Thymus (tissue), 11 donors: ENCODE data around the gene MYMX. TPM values are rescaled to one million over a fixed set of nuclear protein-coding genes. Genes with fewer than 3 reads are reported as not detected.
"Not testable (repeated sequence)": the region's sequence is repeated elsewhere in the genome, so short reads cannot be mapped to it uniquely, and the experiment has no call there.

ENCODE experiments used
- DNase-seq, 9 donors: peaks; one replicate each; pipeline ENCODE4 v3.0.0-alpha.2; 2013; ENCODE audit warnings: low spot score in 9 of 9, low read depth in 6 of 9, missing footprints in 1 of 9
- H3K27ac ChIP-seq, 2 donors: one replicate each; pipeline ENCODE4 v1.5.1; 2013; ENCODE audit warnings: control low read depth in 1 of 2, low read depth in 1 of 2, low read length in 1 of 2, mild to moderate bottlenecking in 1 of 2, moderate library complexity in 1 of 2
- H3K27me3 ChIP-seq, 2 donors: one replicate each; pipeline ENCODE4 v1.5.1; 2013; ENCODE audit warnings: low read length in 1 of 2; ENCODE audit not compliant: control insufficient read depth in 2 of 2, insufficient read depth in 1 of 2
- H3K36me3 ChIP-seq, 2 donors: one replicate each; pipeline ENCODE4 v1.5.1; 2013; ENCODE audit warnings: low read length in 1 of 2, mild to moderate bottlenecking in 1 of 2, moderate library complexity in 1 of 2; ENCODE audit not compliant: control insufficient read depth in 2 of 2, insufficient read depth in 2 of 2
- H3K4me1 ChIP-seq, 2 donors: one replicate each; pipeline ENCODE4 v1.5.1; 2013; ENCODE audit warnings: low read length in 2 of 2; ENCODE audit not compliant: control insufficient read depth in 2 of 2, insufficient read depth in 2 of 2
- H3K4me3 ChIP-seq, 2 donors: one replicate each; pipeline ENCODE4 v1.5.1; 2013; ENCODE audit warnings: low read length in 2 of 2, control low read depth in 1 of 2, mild to moderate bottlenecking in 1 of 2
- H3K9me3 ChIP-seq, 2 donors: one replicate each; pipeline ENCODE4 v1.5.1; 2013; ENCODE audit warnings: low read length in 1 of 2, mild to moderate bottlenecking in 1 of 2; ENCODE audit not compliant: control insufficient read depth in 2 of 2, insufficient read depth in 1 of 2
- WGBS: extraction: QIAGEN DNeasy Blood & Tissue Kit; methylation state at CpG from one replicate; pipeline ENCODE4 v1.1.7; 2013; 5-methylcytosine and 5-hydroxymethylcytosine counted together
- polyA plus RNA-seq: library from polyadenylated mRNA; stranded (reverse); fragments of 200-250 nt; gene quantifications from one replicate; pipeline ENCODE4 v1.2.3, GENCODE V29; 2013
- total RNA-seq: library from RNA; stranded (reverse); fragments of 120-200 nt; gene quantifications from one replicate; pipeline ENCODE4 v1.2.4, GENCODE V29; 2013
- donor health status: healthy.

Gene MYMX
- total and polyA plus RNA-seq, 2 donors, result 0.80 to 1.7 TPM

DNA sequence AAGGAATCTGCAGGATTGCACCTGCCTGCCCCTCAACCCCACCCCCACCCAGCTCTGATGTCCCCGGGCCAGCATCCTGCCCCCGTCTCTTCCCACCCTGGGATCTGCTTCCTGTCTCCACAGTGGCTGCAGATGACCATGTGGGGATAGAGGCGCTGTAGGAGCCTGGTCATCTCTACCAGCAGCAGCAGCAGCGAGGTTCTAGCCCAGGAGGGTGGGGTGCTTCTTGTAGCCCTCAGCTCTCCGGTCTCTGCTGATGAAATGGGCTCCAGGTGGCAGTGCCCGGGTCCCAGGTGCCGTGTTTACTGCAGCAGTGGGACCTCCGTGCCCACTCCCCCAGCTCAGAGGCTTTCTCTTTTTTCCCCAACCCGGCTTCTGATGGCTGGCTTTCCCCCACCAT lies 32.9 kb upstream of the MYMX start:
- Histone ChIP-seq H3K27ac (no peak overlapping the region), H3K4me1 (peaks cover 2 to 13% of the 10 kb centered on the region in 2 donors), H3K36me3 (no peaks in the 10 kb centered on the region), H3K27me3 (no peaks in the 10 kb centered on the region), H3K9me3 (no peaks in the 10 kb centered on the region), H3K4me3 (no peak overlapping the region)
- WGBS, result 91% methylated on average over 9 of the region's 9 CpGs
- DNase-seq, result no peak

DNA sequence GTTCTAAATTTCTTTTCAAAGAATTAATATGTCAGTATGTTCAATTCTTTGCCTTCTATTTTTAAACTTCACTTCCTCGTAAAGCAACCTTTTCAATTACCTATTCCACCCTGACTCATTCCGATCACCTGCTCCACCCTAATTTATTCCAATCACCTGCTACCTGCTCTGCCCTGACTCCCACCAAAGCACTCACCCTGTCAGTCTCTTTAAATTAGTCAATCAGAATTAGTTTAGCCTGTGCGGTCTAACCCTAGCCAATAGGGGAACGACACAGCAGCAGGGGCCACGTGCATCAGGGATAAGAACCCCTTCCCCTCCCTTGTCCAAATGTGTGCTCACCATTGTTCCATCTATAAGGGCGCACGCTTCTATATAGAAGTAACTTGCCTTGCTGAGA lies 31.4 kb upstream of the MYMX start:
- H3K4me3 ChIP-seq, H3K9me3 ChIP-seq, H3K27ac ChIP-seq, H3K27me3 ChIP-seq, H3K36me3 ChIP-seq, DNase-seq: not testable (repeated sequence)
- H3K4me1 ChIP-seq, result peaks cover 2 to 18% of the 10 kb centered on the region in 2 donors
- 95% methylated on average over 7 of the region's 7 CpGs for WGBS

DNA sequence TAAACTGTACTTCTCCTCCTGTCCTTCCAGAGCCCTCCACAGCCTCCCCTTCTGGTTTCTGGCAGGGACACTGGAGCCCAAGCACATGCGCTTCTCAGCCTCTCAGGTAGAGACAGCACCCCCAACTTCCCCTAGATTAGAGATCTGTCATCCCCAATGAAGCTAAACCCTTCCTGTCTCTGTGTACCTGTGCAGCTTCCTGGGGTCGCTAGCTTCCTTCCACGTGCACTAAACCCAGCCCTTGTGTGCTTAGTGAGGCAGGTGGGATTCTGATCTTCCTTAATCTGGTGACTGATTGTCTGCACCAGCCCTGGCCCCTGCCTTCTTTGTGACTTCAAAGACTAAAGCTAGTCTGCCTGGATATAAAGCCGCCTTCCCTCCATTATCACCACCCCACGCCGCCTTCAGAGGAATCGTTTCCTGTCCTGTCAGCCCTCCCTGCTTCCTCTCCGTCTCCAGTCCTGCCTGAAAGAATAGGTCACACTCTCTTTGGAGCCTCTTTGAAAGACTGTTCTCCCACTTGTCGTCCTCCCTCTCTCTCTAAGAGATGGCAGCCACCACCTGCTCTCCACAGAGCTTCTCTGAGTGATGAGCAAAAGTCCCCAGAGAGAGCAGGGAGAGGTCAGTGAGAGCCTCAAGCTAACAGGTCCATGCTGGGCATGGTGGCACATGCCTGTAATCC lies 30.6 kb upstream of the MYMX start:
- WGBS, result 46% methylated on average over 9 of the region's 9 CpGs
- DNase-seq, result peak in 3 of 9 donors; percentile 36 to 69 (median 51)
- Histone ChIP-seq H3K27ac (peak overlapping the region in 1 of 2 donors; percentile 8), H3K27me3 (no peaks in the 10 kb centered on the region), H3K9me3 (no peaks in the 10 kb centered on the region), H3K36me3 (no peaks in the 10 kb centered on the region), H3K4me1 (peaks cover 2 to 18% of the 10 kb centered on the region in 2 donors), H3K4me3 (no peak overlapping the region)

GRCh38 chr6:44186635-44187025 lies 30.1 kb upstream of the MYMX start:
- 96% methylated on average over 7 of the region's 7 CpGs for WGBS
- H3K9me3 ChIP-seq, result no peaks in the 10 kb centered on the region
- no peak overlapping the region for H3K4me3 ChIP-seq
- no peaks in the 10 kb centered on the region for H3K27me3 ChIP-seq
- DNase-seq, result no peak
- H3K4me1 ChIP-seq, result peaks cover 2 to 18% of the 10 kb centered on the region in 2 donors
- H3K27ac ChIP-seq, result no peak overlapping the region
- H3K36me3 ChIP-seq, result no peaks in the 10 kb centered on the region

DNA sequence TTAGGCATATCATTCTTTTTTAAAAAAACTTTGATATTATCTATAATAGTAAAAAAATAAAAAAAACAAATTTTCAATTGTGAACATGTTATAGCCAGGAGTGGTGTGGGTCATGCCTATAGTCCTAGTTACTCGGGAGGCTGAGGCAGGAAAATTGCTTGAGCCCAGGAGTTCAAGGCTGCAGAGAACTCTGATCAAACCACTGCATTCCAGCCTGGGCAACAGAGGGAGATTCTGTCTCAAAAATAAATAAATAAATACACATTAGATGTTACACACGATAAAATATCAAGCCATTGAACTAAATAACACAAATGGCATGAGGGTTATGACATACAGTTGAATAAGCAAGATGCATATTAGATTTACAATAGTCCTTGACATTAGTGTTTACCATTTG lies 27.9 kb upstream of the MYMX start:
- WGBS, result 97% methylated on average over 2 of the region's 2 CpGs
- no peak for DNase-seq
- H3K27me3 ChIP-seq, result no peaks in the 10 kb centered on the region
- H3K4me1 ChIP-seq, result peaks cover 2 to 24% of the 10 kb centered on the region in 2 donors
- H3K9me3 ChIP-seq, result no peaks in the 10 kb centered on the region
- no peaks in the 10 kb centered on the region for H3K36me3 ChIP-seq
- H3K4me3 ChIP-seq, result no peak overlapping the region
- H3K27ac ChIP-seq, result no peak overlapping the region

- H3K9me3 ChIP-seq, result no peaks in the 10 kb centered on the region
- H3K4me3 ChIP-seq, result no peak overlapping the region
- H3K27ac ChIP-seq, result no peak overlapping the region
- DNase-seq, result no peak
- 75% methylated on average over 2 of the region's 2 CpGs for WGBS
- H3K4me1 ChIP-seq, result peaks cover 2 to 24% of the 10 kb centered on the region in 2 donors
- H3K36me3 ChIP-seq, result no peaks in the 10 kb centered on the region
- no peaks in the 10 kb centered on the region for H3K27me3 ChIP-seq
Observed at GRCh38 chr6:44189257-44189656, 27.5 kb upstream of the MYMX start.

- no peak for DNase-seq
- H3K27ac ChIP-seq, result no peak overlapping the region
- H3K4me1 ChIP-seq, result peaks cover 2 to 19% of the 10 kb centered on the region in 2 donors
- no peaks in the 10 kb centered on the region for H3K9me3 ChIP-seq
- no peaks in the 10 kb centered on the region for H3K27me3 ChIP-seq
- WGBS, result 81% methylated on average over 2 of the region's 2 CpGs
- H3K4me3 ChIP-seq, result no peak overlapping the region
- no peaks in the 10 kb centered on the region for H3K36me3 ChIP-seq
Observed at GRCh38 chr6:44190715-44191114, 26.0 kb upstream of the MYMX start.

DNA sequence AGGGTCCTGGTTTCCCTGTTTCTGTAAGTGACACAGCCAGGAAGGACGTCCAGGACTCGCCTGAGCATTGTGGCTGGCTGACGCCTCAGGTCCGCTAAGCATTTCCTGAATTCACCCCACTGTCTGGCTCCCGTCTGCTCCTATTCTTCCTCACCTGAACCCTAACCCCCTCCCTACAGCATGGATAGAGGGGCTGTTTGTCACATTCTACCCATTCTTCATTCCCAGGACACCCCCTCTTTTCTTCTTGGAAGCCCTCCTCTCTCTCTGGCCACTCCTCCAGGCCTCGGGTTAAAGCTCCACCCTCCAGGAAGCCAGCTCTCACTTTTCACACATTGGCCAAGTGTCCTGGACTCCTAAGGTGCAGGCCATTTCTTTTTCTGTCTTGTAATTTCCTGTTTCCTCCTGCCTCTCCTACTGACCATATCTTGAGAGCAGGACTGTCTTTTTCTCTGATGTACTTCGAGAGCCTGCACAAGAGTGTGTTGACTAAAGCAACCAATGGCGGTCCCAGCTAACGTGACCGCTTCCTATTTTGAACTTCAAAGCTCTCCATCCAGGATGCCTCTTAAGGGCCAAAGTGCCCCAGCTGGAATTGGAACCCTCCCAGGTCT lies 24.2 kb upstream of the MYMX start:
- DNase-seq, result no peak
- Histone ChIP-seq H3K27ac (no peak overlapping the region), H3K4me1 (peaks cover 0 to 11% of the 10 kb centered on the region in 2 donors), H3K4me3 (no peak overlapping the region), H3K9me3 (no peaks in the 10 kb centered on the region), H3K27me3 (no peaks in the 10 kb centered on the region), H3K36me3 (no peaks in the 10 kb centered on the region)
- WGBS, result 61% methylated on average over 10 of the region's 10 CpGs

- DNase-seq, result no peak
- WGBS, result 96% methylated on average over 8 of the region's 8 CpGs
- Histone ChIP-seq H3K36me3 (no peaks in the 10 kb centered on the region), H3K27ac (no peak overlapping the region), H3K4me3 (no peak overlapping the region), H3K9me3 (no peaks in the 10 kb centered on the region), H3K27me3 (no peaks in the 10 kb centered on the region), H3K4me1 (peaks cover 0 to 11% of the 10 kb centered on the region in 2 donors)
Observed at GRCh38 chr6:44193307-44193910, 23.3 kb upstream of the MYMX start.
